ENCODE results near the gene YWHAG.
"Not testable (repeated sequence)": the region's sequence is repeated elsewhere in the genome, so short reads cannot be mapped to it uniquely, and the experiment has no call there.

YWHAG gene

DNA sequence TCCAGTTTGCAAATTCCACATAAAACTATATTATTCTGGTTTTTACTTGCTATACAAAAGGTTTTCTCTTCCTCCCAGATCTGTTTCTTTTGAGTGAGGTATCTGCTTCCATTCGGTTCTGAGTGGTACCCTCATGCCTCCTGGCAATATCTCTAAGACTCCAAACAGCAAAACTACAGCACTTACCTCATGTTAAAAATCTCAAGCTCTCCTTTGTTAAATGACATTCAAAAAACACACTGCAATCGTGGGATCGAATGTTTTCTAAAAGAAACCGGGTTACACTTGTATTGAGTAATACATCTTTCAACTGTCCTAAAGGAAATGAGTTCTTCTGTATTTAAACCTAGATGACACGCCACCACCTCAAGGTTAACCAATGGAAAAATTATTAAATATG is 11.1 kb downstream of the YWHAG start:
- no peak for DNase-seq (ENCODE audit: low spot score)

DNA sequence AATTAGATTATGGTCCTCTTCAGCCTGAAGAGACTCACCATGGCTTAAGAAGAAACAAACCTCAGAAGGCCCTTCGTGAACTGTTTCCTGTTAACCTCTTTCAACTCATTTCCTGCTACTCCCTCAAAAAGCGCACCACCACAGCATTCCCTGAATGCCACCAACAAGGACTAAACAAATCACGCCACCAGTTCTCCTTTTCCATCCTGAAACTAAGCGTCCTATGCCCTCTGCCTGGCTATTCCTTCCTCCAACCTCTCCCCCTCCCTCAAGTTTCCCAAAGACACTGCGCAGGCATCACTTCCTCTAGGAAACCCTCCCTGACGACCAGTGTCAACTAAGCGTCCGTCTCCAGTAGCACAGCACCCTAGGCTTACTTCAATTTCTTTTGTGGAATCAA is 12.0 kb downstream of the YWHAG start:
- no peak for DNase-seq (ENCODE audit: low spot score)

DNA sequence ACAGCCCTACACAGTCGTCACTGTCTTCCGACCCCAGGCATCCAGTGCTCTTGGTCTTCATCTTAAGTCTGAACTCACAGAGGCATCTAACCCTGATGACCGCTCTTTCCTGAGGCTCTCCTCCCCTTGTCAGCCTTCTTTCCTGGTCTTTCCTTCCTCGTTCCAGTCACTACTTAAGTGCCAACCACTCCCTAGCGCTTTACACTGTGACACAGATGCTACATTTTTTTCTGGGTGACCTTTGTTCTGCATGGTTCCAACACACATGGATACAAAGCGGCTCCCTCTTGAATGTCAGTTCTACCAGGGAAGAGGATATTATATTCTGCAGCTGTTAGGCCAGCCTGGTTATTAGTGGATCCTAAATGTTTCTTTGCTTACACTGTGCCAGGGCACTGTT is 12.7 kb downstream of the YWHAG start:
- DNase-seq (ENCODE audit: low spot score): no peak

DNA sequence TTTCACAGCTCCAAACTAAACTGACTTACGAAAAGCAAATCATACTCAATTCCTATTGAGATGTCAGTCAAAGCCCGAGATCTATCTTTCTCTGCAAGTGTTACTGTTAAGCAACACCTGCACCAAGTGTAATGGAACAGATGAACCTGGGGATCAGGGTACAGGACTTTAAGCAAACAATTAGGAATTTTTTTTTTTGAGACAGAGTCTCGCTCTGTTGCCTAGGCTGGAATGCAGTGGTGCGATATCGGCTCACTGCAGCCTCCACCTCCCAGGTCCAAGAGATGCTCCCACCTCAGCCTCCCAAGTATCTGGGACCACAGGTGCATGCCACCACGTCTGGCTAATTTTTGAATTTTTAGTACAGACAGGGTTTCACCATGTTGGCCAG is 14.9 kb downstream of the YWHAG start:
- no peak for DNase-seq (ENCODE audit: low spot score)

DNA sequence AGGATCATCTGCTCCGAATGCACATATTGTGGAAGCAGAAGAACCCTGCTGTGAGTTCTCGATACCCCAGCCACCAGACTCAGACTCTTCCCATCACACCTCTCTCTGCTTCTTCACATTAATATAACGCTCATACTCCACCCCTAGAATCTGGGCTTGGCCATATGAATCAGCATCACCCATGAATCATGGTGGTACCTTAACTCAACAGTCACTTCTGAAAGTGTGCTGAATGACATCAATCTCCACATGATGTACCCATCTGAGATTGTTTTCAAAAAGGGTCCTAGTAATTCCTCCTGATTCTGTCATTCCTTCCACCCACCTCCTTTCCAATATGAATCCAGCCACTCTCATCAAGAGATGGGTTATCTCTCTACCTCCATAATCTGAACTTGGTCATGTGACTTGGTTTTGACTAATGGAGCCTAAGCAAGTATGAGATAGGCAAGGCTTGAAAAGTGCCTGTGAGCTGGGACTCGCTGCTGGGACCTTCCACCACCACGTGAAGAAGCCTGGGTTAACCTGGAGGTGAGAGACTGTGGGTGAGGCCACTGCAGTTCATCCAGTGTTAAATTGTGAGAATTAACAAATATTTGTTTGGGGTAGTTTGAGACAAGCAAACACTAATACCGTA is 15.4 kb downstream of the YWHAG start:
- DNase-seq (ENCODE audit: low spot score): no peak

DNA sequence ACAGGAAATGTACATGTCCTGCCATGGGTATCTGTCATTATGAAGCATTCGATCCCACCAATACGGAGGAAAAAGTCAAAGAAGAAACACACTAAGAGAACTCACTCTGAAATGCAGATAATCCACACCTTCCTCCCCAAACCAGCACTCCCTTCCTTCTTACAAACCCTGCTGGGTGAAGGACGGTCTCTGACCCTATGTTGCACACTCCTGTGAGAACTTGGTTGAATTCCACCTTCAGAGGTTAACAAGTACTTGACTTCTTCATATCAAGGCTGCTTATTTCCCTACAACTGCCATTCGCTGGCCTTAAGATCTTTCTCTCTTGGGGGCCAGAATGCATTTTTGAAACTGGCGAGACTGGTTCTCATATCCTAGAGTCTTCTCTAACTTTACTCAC is 16.6 kb downstream of the YWHAG start:
- DNase-seq (ENCODE audit: low spot score): no peak

DNA sequence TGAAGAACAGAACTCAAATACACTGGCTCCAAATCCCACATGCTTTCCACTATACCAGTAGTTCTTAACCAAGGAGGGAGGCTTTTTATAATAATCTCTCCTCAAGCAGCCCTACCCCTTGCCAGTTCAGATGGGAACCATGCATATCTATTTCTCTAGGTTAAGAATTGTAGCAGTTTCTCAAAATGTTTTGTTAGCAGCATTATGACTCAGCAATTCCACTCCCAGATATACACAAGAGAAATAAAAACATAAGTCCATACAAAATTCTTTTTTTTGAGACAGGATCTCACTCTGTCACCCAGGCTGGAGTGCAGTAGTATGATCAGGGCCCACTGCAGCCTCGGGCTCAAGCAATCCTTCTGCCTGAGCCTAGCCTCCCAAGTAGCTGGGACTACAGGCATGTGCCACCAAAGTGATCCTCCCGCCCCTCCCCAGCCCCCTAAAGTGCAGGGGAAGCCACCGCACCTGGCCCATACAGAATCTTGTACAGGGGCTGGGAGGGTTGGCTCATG is 18.1 kb downstream of the YWHAG start:
- DNase-seq (ENCODE audit: low spot score): no peak

DNA sequence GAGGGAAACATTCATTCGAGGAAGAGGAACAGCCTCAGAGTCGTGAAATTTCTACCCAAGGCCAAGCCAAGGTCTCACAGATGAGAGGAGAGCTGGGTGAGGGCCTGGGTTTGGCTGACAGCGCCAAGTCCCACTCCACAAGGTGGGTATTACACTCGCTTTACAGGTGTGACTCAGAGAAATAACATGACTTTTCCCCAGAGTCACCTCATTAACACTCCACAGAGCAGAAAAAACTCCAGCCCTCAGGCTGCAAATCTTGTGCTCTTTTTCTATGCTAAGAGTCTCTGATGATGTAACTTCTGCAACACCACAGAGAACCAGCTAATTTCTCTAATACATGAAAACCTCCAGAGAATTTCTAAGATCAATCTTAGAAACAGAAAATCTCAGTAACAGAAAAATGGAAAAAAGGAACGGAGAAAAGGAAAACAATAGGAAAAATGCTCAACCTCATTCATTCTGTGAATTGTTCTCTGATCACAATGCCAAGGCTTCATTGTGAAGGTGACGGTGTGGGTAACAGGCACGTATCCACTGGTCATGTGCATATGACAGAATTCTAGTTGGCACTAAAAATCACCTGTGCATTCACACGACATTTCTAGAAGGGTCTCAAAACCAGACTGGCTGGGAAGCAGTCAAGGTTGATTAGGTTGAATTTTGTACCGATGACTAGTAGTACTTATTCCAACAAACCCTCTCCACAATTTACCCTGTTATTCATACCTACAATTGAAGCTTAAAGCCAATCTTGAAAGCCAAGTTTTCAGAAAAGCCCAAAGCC is 20.3 kb downstream of the YWHAG start:
- peak; percentile 49 for DNase-seq (ENCODE audit: low spot score)

DNA sequence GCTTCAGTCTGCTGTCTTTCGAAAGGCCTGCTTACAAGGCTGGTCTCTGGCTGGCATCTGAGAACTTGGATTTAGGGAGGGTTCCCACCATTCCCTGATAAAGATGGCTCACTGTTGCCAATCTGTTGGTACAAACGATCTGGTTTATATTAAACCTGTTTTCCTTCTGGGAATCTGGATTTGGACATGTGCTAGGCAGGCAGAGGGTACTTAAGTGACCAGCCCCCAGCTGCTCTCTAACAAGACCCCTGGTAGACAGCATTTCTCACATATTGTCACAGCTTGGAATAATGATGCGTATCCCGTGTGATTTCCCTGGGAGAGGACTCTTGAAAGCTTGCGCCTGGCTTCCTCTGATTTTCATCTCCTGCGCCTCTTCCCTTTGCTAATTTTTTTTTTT is 21.6 kb downstream of the YWHAG start:
- DNase-seq (ENCODE audit: low spot score): no peak

DNA sequence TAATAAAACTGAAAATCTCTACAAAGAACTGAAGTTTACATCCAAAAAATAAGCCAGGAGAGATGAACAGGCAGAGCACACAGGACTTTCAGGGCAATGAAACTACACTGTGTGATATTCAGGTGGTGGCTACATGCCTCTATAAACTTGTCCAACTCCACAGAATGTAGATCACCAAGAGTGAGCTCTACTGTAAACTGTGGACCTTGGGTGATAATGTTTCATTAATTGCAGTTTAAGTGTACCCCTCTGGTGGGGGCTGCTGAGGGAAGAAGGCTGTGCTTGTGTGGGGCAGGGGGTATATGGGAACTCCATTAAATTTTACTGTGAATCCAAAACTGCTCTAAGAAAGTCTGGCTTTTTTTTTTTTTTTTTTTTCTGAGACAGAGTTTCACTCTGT is 22.7 kb downstream of the YWHAG start:
- DNase-seq (ENCODE audit: low spot score): no peak

DNA sequence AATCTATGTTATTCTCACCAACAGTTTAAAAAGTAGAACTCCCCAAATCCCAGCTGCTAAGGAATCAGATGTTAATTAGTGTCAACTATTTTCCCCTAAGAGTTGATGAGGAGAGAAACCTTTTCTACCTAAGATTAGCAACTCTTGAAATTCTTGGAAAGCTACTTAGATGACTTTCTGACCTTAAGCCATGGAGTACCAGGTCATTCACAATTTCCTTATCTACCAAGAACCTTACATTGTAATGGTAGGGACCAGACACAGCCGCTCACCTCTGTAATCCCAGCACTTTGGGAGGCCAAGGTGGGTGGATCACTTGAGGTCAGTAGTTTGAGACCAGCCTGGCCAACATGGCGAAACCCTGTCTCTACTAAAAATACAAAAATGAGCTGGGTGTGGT is 23.4 kb downstream of the YWHAG start:
- not testable (repeated sequence) for DNase-seq (ENCODE audit: low spot score)

DNA sequence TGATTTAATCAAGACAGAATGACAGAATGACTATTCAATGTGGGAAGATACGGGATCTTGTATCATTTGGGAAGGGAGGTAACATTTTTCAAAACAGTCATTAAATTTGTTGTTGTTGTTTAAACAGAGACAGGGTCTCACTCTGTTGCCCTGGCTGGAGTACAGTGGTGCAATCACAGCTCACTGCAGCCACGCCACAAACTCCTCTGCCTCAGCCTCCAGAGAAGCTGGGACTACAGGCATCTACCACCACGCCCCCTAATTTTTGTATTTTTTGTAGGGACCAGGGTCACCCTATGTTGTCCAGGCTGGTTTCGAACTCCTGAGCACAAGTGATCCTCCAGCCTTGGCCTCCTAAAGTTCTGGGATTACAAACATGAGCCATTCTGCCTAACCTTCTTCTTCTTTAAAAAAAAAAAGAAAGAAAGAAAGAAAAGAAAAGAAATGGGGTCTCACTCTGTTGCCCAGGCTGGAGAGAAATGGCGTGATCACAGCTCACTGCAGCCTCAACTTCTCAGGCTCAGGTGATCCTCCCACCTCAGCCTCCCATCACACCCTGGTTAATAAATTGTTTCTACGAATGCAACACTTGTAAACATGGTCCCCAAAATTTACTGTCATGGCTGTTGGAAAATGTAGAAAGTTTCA is 24.3 kb downstream of the YWHAG start:
- DNase-seq (ENCODE audit: low spot score): no peak

DNA sequence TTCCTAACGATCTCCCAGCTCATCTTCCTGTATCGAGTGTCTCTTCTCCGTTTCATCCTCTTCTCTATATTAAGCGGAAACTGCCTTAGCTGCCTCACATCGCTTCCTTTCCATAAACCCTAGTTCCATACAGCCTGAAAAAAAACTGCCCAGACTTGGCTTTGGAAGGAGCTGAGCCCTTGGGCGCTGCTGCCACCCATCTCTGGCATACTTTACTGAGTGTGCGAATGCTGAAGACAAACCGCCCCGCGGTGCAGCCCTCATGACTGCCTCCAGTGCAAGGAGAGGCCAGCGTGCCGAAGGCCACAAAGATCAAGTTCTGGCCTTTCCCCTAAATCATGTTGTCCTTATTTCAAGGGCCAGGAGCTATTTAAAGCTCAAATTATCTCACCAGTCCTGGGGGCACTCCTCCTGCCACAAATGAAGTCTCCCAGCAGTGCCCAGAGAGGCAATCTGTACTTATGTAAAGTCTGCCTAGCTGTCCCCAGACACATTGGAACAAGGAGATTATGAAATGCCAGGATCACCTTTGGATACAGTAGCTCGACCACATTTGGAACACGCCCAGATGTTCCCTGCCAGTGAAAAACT is 25.2 kb downstream of the YWHAG start:
- DNase-seq (ENCODE audit: low spot score): no peak

DNA sequence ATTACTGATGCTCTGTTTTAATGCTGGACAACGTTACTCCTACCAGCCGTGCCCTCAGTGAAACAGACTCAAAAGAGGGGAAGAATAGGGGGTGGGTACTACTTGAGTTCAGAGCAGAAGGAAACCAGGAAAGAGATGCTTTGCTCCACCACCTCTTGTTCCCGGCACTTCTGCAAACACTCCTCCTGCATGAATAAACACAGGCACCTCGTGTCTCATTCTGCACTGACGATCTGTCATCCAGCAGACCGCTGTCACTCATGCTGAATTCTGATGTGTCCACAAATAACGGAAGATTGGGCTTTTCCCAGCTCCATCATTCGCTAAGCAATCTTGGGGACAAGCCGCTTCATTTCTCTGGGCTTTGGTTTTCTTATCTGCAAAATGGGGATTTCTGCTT is 26.7 kb downstream of the YWHAG start:
- no peak for DNase-seq (ENCODE audit: low spot score)

DNA sequence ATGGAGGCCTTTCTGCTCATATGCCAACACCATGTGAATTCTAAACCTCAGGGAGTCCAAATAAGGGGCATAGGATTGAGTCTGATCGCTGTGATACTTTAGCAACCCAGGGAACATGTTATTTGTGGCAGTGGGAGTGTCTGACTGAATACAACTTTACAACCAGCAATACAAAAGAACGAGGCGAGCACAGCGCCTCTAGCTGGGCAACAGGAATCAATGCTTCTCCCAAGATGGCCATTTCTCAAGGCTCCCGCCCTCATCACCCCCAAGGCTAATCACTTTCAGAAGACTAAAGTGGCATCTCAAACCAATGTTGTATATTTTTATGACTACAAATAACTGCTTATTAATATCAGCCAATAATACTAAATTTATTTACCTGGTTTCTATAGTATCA is 28.1 kb downstream of the YWHAG start:
- no peak for DNase-seq (ENCODE audit: low spot score)

DNA sequence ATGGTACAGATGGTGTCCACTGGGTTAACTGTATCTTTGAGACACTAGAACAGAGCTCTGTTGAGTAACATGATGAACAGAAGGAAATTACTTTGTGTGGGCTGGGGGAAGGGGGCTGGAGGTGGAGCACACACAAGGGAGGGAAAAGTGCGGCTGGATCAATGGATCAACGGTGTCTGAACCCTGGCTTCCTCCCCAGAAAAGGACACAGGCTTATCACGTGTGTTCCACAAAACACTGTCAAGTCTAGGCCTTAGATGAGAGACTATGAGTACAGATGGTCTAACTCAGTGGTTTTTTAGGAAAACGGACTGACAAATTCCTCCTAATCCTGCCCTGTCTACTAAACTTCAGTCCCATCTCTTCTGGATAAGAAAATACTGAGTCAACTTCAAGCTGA is 28.5 kb downstream of the YWHAG start:
- no peak for DNase-seq (ENCODE audit: low spot score)

DNA sequence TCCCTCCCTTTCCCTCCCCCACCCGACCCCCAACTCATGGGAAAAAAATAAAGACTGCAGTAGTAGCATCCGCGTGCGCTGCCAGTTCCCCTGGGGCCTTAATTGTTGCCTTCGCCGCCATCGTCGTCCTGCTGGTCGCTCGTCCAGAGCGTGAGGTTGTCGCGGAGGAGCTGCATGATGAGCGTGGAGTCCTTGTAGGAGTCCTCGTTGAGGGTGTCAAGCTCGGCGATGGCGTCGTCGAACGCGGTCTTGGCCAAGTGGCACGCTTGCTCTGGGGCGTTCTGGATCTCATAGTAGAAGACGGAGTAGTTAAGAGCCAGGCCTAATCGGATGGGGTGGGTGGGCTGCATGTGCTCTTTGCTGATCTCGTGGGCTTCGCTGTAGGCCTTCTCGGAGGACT is 29.3 kb downstream of the YWHAG start:
- no peak for DNase-seq (ENCODE audit: low spot score)

DNA sequence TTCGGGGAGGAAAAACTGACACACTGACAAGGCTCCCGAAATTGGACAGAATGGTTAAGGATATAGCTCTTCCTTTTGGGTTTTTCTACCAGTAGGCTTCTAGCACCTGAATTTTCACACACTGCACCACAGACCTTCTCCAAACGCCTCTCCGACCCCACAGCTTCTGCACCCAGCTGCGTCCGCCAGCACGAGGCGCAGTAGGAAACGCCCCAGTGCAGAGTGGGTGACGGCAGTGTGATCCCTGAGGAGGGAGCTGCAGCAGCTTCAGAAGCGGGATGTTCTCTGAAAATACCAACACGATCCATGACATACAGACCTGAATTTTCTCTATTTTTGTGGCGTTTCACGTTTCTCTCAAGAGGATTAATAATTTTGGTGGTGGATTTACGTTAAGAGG is 30.4 kb downstream of the YWHAG start:
- DNase-seq (ENCODE audit: low spot score): no peak

DNA sequence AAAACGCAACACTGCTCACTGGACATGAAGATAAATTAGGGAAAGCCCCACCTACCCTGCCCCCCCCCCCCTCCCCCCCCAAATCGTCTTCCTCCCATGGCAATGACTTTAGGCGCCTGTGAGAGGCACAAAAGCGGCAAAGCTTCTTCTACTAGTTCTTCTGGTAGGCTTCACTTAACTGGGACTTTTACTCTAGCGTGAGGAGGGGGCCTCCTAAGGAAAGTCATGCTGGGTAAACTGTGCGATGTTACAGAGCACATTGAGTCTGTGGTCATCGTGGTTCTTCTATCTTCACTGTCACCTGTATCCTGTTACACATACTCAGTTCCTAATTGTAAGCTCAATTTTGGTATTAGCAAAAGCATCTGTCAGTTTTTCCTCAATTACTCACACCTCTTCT is 31.2 kb downstream of the YWHAG start:
- no peak for DNase-seq (ENCODE audit: low spot score)

DNA sequence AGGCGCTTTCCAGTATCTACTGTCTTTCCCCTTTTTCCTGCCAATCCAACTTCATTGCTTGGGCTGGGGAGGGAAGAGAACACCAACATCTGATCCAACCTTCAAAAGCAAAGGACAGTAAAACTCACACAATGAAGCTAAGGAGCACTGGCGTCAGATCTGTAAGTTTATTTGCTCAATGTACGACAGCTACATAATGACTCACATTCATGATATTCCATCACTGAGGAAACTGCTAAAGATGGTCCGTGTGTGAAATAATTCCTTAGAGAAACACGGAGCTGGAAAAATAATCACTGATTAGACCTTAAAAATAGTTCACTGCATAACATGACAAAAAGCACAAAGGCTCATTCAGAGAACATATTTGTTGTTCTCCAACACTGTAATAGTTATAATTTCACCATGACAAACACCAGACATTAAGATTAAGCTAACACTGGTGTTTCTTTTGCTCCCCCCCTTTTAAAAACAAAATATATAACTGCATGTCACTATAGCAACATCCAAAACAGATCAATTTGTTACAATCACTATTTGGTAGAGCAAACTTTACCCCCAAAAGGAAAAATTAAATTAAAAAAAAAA is 32.1 kb downstream of the YWHAG start:
- DNase-seq (ENCODE audit: low spot score): no peak

DNA sequence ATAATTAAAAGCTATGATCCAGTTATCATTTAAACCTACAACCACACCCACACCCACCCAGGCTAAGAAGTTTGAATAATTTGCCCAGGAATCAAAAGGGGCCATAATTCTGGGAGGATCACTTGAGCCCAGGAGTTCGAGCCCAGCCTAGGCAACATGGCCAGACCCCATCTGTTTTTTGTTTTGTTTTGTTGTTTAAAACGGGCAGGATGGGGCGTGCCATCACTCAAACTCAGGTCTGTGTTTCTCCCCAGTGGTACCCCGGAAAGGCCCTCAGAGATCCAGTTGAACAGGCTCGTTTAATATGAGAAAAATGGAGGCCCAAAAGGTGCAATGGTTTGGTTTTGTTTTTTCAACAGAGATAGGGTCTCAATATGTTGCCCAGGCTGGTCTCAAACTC is 33.0 kb downstream of the YWHAG start:
- DNase-seq (ENCODE audit: low spot score): no peak

DNA sequence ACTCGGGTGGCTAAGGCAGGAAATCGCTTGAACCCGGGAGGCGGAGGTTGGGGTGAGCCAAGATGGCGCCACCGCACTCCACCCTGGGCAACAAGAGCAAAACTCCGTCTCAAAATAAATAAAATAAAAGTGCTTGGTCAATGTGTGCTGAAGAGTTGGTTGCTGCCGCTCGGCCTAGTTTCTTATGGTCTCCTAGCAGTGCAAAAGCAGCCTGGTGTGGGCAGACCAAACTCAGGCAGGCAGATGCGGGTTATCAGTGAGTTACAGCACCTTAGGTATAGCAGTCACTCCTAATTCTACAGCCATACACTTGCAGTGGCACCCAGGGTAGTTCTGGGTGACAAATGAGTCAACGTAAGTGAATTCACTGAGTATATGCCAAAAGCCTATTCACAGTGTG is 33.7 kb downstream of the YWHAG start:
- DNase-seq (ENCODE audit: low spot score): no peak
